ENCODE measurements around the gene ACR. TPM values are rescaled to one million over a fixed set of nuclear protein-coding genes. Genes with fewer than 3 reads are reported as not detected.
"Not testable (repeated sequence)": the region's sequence is repeated elsewhere in the genome, so short reads cannot be mapped to it uniquely, and the experiment has no call there.

Gene ACR
- total and polyA plus RNA-seq, 2 donors = 0.21 TPM; not detected in 1

DNA sequence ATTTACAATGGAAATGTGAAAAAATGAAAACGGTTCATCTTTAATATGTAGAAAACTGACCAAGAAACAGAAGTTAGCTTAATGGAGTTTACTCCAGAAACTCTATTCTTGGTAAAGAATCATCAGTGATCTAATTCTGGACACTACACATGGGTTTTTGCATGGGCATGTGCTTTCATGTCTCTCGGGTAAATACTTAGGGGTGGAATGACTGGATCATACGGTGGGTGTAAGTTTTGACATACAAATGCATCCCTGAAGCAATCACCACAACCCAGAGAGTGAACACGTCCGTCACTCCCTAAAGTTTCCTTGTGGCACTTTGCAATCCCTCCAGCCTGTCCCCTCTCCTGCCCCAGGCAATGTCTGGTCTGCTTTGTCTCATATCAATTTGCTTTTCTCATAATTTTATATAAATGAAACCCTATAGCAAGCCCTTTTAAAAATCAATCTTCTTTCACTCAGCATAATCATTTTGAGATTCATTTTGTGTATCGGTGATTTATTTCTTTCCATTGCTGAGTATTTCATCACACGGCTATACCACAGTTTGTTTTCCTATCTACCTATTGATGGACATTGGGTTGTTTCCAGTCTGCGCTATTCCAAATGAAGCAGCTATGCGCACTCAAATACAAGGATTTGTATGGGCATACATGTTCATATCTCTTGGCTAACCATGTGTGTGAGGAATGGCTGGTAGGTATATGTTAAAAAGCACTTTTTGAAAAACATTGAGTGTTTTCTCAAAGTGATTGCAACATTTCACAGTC, 11.5 kb downstream of the ACR start:
- not testable (repeated sequence) for H3K27ac ChIP-seq (ENCODE audit: low read depth in 1 of 2, low read length in 1 of 2); H3K4me1 ChIP-seq (ENCODE audit: control insufficient read depth in 2 of 2, insufficient read depth in 2 of 2, low read length in 2 of 2); H3K4me3 ChIP-seq (ENCODE audit: low read length in 2 of 2); DNase-seq (ENCODE audit: low read depth in 6 of 9, low spot score in 9 of 9); H3K27me3 ChIP-seq (ENCODE audit: control insufficient read depth in 2 of 2, insufficient read depth in 1 of 2, low read length in 1 of 2); H3K9me3 ChIP-seq (ENCODE audit: control insufficient read depth in 2 of 2, insufficient read depth in 1 of 2, low read length in 1 of 2); H3K36me3 ChIP-seq (ENCODE audit: control insufficient read depth in 2 of 2, insufficient read depth in 2 of 2, low read length in 1 of 2)
- 89% methylated on average over 9 of the region's 9 CpGs for WGBS

DNA sequence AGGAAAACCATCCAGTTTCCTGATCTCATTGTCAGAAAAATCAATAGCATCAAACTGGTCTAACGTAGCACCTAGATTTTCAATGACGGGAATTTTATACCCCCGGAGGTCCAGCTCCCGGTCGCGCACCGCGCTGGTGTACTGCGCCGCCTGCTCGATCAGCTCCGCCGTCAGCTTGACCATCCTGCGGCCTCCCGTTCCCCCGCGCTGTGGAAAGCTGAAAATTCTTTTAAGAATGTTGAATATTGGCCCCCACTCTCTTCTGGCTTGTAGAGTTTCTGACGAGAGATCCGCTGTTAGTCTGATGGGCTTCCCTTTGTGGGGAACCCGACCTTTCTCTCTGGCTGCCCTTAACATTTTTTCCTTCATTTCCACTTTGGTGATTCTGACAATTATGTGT, 17.2 kb downstream of the ACR start:
- H3K36me3 ChIP-seq (ENCODE audit: control insufficient read depth in 2 of 2, insufficient read depth in 2 of 2, low read length in 1 of 2); H3K4me1 ChIP-seq (ENCODE audit: control insufficient read depth in 2 of 2, insufficient read depth in 2 of 2, low read length in 2 of 2); H3K27ac ChIP-seq (ENCODE audit: low read depth in 1 of 2, low read length in 1 of 2); DNase-seq (ENCODE audit: low read depth in 6 of 9, low spot score in 9 of 9); H3K27me3 ChIP-seq (ENCODE audit: control insufficient read depth in 2 of 2, insufficient read depth in 1 of 2, low read length in 1 of 2); H3K4me3 ChIP-seq (ENCODE audit: low read length in 2 of 2); H3K9me3 ChIP-seq (ENCODE audit: control insufficient read depth in 2 of 2, insufficient read depth in 1 of 2, low read length in 1 of 2): not testable (repeated sequence)
- 92% methylated on average over 20 of the region's 20 CpGs for WGBS

DNA sequence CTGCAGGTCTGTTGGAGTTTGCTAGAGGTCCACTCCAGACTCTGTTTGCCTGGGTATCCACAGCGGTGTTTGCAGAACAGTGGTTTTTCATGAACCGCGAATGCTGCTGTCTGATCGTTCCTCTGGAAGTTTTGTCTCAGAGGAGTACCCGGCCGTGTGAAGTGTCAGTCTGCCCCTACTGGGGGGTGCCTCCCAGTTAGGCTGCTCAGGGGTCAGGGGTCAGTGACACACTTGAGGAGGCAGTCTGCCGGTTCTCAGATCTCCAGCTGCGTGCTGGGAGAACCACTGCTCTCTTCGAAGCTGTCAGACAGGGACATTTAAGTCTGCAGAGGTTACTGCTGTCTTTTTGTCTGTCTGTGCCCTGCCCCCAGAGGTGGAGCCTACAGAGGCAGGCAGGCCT, 18.4 kb downstream of the ACR start:
- H3K27ac ChIP-seq (ENCODE audit: low read depth in 1 of 2, low read length in 1 of 2); H3K4me3 ChIP-seq (ENCODE audit: low read length in 2 of 2): not testable (repeated sequence)
- WGBS = 21% methylated on average over 8 of the region's 9 CpGs

DNA sequence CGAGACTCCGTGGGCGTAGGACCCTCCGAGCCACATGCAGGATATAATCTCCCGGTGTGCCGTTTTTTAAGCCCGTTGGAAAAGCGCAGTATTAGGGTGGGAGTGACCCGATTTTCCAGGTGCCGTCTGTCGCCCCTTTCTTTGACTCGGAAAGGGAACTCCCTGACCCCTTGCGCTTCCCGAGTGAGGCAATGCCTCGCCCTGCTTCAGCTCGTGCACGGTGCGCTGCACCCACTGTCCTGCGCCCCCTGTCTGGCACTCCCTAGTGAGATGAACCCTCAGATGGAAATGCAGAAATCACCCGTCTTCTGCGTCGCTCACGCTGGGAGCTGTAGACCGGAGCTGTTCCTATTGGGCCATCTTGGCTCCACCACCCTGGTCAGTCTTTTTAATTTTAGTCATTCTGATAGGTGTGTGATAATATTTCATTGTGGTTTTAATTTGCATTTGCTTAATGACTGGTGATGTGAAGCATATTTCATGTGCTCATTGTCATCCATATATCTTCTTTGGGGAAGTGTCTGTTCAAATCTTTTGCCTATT, 19.0 kb downstream of the ACR start:
- WGBS = 11% methylated on average over 24 of the region's 24 CpGs
- not testable (repeated sequence) for H3K36me3 ChIP-seq (ENCODE audit: control insufficient read depth in 2 of 2, insufficient read depth in 2 of 2, low read length in 1 of 2); H3K9me3 ChIP-seq (ENCODE audit: control insufficient read depth in 2 of 2, insufficient read depth in 1 of 2, low read length in 1 of 2); H3K4me1 ChIP-seq (ENCODE audit: control insufficient read depth in 2 of 2, insufficient read depth in 2 of 2, low read length in 2 of 2); H3K27me3 ChIP-seq (ENCODE audit: control insufficient read depth in 2 of 2, insufficient read depth in 1 of 2, low read length in 1 of 2)
- Histone ChIP-seq H3K27ac (ENCODE audit: low read depth in 1 of 2, low read length in 1 of 2) (peak overlapping the region; percentile 64 to 80), H3K4me3 (ENCODE audit: low read length in 2 of 2) (peak overlapping the region; percentile 33 to 44)
- DNase-seq (ENCODE audit: low read depth in 6 of 9, low spot score in 9 of 9) = peak in 6 of 9 donors; percentile 12 to 69 (median 30)

More for the DNA sequence above, 18.4 kb downstream of the ACR start:
- not testable (repeated sequence) for DNase-seq (ENCODE audit: low read depth in 6 of 9, low spot score in 9 of 9); H3K9me3 ChIP-seq (ENCODE audit: control insufficient read depth in 2 of 2, insufficient read depth in 1 of 2, low read length in 1 of 2); H3K36me3 ChIP-seq (ENCODE audit: control insufficient read depth in 2 of 2, insufficient read depth in 2 of 2, low read length in 1 of 2); H3K27me3 ChIP-seq (ENCODE audit: control insufficient read depth in 2 of 2, insufficient read depth in 1 of 2, low read length in 1 of 2); H3K4me1 ChIP-seq (ENCODE audit: control insufficient read depth in 2 of 2, insufficient read depth in 2 of 2, low read length in 2 of 2)

DNA sequence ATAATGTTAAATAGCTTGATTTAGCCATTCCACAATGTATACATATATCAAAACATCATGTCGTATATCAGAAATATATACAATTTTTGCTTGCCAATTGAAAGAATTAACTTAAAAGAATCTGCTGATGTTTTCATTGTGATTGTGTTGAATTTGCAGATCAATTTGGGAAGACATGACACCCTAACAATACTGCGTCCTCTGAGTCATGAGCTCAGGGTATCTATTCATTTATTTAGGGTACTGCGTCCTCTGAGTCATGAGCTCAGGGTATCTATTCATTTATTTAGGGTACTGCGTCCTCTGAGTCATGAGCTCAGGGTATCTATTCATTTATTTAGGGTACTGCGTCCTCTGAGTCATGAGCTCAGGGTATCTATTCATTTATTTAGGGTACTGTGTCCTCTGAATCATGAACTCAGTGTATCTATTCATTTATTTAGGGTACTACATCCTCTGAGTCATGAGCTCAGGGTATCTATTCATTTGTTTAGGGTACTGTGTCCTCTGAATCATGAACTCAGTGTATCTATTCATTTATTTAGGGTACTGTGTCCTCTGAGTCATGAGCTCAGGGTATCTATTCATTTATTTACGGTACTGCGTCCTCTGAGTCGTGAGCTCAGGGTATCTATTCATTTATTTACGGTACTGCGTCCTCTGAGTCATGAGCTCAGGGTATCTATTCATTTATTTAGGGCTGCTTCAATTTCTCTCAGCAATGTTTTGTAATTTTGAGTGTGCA, 21.8 kb downstream of the ACR start:
- H3K27me3 ChIP-seq (ENCODE audit: control insufficient read depth in 2 of 2, insufficient read depth in 1 of 2, low read length in 1 of 2); H3K36me3 ChIP-seq (ENCODE audit: control insufficient read depth in 2 of 2, insufficient read depth in 2 of 2, low read length in 1 of 2); H3K4me3 ChIP-seq (ENCODE audit: low read length in 2 of 2); H3K9me3 ChIP-seq (ENCODE audit: control insufficient read depth in 2 of 2, insufficient read depth in 1 of 2, low read length in 1 of 2); H3K4me1 ChIP-seq (ENCODE audit: control insufficient read depth in 2 of 2, insufficient read depth in 2 of 2, low read length in 2 of 2); H3K27ac ChIP-seq (ENCODE audit: low read depth in 1 of 2, low read length in 1 of 2); DNase-seq (ENCODE audit: low read depth in 6 of 9, low spot score in 9 of 9): not testable (repeated sequence)
- WGBS = 95% methylated on average over 9 of the region's 10 CpGs

DNA sequence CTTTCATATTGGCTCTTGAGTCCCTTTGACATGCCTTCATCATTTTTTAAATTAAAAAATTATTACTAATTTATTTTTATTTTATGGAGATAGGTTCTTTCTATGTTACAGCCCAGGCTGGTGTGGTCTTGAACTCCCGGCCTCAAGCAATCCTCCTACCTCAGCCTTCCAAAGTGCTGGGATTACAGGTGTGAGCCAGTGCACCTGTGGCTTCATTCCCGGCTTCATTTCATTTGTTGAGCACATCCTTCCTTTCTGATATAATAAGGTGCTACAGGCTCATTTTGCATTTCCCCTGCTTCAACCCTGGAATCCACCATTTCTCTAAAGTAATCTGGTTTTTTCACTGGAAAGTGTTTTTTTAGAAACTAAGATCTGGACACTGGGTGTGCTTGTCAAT, 23.8 kb downstream of the ACR start:
- H3K4me1 ChIP-seq (ENCODE audit: control insufficient read depth in 2 of 2, insufficient read depth in 2 of 2, low read length in 2 of 2); H3K9me3 ChIP-seq (ENCODE audit: control insufficient read depth in 2 of 2, insufficient read depth in 1 of 2, low read length in 1 of 2); H3K27me3 ChIP-seq (ENCODE audit: control insufficient read depth in 2 of 2, insufficient read depth in 1 of 2, low read length in 1 of 2); H3K27ac ChIP-seq (ENCODE audit: low read depth in 1 of 2, low read length in 1 of 2); DNase-seq (ENCODE audit: low read depth in 6 of 9, low spot score in 9 of 9); H3K4me3 ChIP-seq (ENCODE audit: low read length in 2 of 2); H3K36me3 ChIP-seq (ENCODE audit: control insufficient read depth in 2 of 2, insufficient read depth in 2 of 2, low read length in 1 of 2): not testable (repeated sequence)
- WGBS = 96% methylated on average over 2 of the region's 2 CpGs

DNA sequence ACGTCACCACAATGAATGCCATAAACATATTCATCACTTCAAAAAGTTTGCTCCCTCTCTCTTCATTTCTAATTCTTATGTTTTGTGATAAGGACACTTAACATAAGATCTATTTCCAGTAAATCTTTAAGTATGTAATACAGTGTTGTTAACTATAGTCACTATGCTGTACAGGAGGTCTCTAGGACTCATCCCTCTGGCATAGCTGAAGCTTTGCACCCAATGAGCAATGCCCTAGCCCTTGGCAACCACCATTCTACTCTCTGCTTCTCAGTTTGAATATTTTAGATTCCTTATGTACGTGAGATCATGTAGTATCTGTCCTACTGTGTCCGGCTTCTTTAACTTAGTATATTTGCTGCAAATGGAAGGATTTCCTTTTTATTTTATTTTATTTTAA, 26.3 kb downstream of the ACR start:
- WGBS = 86% methylated on average over 3 of the region's 3 CpGs
- DNase-seq (ENCODE audit: low read depth in 6 of 9, low spot score in 9 of 9); H3K9me3 ChIP-seq (ENCODE audit: control insufficient read depth in 2 of 2, insufficient read depth in 1 of 2, low read length in 1 of 2); H3K27me3 ChIP-seq (ENCODE audit: control insufficient read depth in 2 of 2, insufficient read depth in 1 of 2, low read length in 1 of 2); H3K4me1 ChIP-seq (ENCODE audit: control insufficient read depth in 2 of 2, insufficient read depth in 2 of 2, low read length in 2 of 2); H3K27ac ChIP-seq (ENCODE audit: low read depth in 1 of 2, low read length in 1 of 2); H3K36me3 ChIP-seq (ENCODE audit: control insufficient read depth in 2 of 2, insufficient read depth in 2 of 2, low read length in 1 of 2); H3K4me3 ChIP-seq (ENCODE audit: low read length in 2 of 2): not testable (repeated sequence)

DNA sequence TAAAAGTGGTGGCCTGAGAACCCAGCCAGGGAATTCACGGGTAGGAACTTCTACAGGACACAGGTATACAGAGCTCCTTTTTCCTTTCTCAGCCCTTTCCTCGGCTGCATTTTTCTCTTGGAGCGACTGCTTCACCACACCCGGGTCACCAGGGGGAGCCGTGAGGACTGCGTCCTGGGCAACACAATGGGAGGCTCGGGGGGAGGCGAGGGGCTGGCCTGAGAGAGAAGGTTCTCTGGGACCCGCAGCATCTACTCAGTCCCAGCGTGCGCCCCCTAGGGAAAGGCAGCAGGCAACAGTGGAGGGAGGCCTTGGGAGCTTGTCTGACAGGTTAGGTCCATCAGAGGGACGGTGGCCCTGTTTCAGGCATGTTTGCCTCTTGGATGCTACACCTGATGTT, 37.1 kb downstream of the ACR start:
- not testable (repeated sequence) for H3K27ac ChIP-seq (ENCODE audit: low read depth in 1 of 2, low read length in 1 of 2); H3K4me3 ChIP-seq (ENCODE audit: low read length in 2 of 2); H3K9me3 ChIP-seq (ENCODE audit: control insufficient read depth in 2 of 2, insufficient read depth in 1 of 2, low read length in 1 of 2); H3K36me3 ChIP-seq (ENCODE audit: control insufficient read depth in 2 of 2, insufficient read depth in 2 of 2, low read length in 1 of 2); H3K27me3 ChIP-seq (ENCODE audit: control insufficient read depth in 2 of 2, insufficient read depth in 1 of 2, low read length in 1 of 2); H3K4me1 ChIP-seq (ENCODE audit: control insufficient read depth in 2 of 2, insufficient read depth in 2 of 2, low read length in 2 of 2)
- DNase-seq (ENCODE audit: low read depth in 6 of 9, low spot score in 9 of 9) = peak in 4 of 9 donors; percentile 2 to 43 (median 22)
- WGBS = 54% methylated on average over 12 of the region's 12 CpGs

DNA sequence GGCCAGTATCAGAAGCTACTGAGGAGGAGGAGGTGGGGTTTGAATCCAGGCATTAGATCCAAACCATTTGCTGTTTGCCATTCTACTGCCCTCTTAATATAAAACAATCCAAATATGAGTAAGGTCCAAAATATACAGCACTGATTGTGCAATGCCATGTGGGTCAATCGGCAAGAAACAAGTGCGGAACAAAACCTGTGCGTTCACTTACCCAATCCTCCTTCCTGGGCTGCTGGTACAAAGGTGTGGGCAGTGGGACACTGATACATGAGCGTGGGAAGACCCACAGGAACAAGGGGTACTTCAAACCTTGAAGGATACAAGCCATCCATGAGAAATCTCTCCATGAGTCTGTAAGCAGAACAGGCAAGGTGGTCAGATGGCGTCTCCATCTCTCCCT, 39.6 kb downstream of the ACR start:
- H3K4me3 ChIP-seq (ENCODE audit: low read length in 2 of 2); DNase-seq (ENCODE audit: low read depth in 6 of 9, low spot score in 9 of 9); H3K27me3 ChIP-seq (ENCODE audit: control insufficient read depth in 2 of 2, insufficient read depth in 1 of 2, low read length in 1 of 2); H3K36me3 ChIP-seq (ENCODE audit: control insufficient read depth in 2 of 2, insufficient read depth in 2 of 2, low read length in 1 of 2); H3K4me1 ChIP-seq (ENCODE audit: control insufficient read depth in 2 of 2, insufficient read depth in 2 of 2, low read length in 2 of 2); H3K9me3 ChIP-seq (ENCODE audit: control insufficient read depth in 2 of 2, insufficient read depth in 1 of 2, low read length in 1 of 2); H3K27ac ChIP-seq (ENCODE audit: low read depth in 1 of 2, low read length in 1 of 2): not testable (repeated sequence)
- WGBS = 96% methylated on average over 5 of the region's 5 CpGs
